ENCODE measurements around the gene TMEM115. TPM values are rescaled to one million over a fixed set of nuclear protein-coding genes. Genes with fewer than 3 reads are reported as not detected.

Gene TMEM115
- total RNA-seq, 1 donor from 2014 or later: 63.2 TPM

DNA sequence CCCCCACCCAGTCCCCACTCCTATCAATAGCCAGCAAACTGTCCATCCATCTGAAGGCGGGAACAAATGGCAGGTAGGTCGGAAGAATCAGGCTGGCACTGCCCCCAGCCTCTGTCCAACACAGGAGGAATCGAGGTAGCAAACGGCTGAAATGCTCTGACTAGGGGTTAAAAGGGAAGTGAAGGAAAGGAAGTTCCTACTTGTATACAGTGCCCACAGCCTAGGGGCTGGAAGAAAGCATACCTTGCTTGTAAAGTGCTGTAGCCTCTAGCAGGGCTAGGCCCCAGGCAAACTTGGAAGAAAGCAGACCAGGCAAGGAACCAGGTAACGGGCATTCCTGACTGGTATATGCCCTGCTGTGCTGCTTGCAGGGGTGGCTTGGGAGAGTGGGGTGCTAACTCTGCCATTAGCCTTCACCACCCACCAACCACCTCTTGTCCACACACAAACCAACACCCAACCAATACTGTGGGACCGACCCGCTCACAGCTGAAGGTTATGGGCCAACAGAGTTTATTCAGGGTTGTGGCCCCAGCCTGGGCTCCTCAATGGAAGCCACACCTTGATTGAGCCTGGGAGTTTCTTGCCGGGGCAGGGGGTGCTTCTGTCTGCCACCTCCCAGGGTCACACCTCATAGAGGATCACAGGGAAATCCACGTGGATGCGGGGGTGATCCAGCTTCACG is 33.7 kb downstream of the TMEM115 start:
- DNase-seq (ENCODE audit: extremely low spot score, unreplicated experiment): no peak
- Mint-ChIP-seq H3K9me3 (ENCODE audit: unreplicated experiment) (no peaks in the 10 kb centered on the region), H3K4me1 (ENCODE audit: unreplicated experiment) (peaks cover 25% of the 10 kb centered on the region), H3K36me3 (ENCODE audit: unreplicated experiment) (peaks cover 1% of the 10 kb centered on the region), H3K4me3 (ENCODE audit: unreplicated experiment) (no peak overlapping the region), H3K27me3 (ENCODE audit: unreplicated experiment) (no peaks in the 10 kb centered on the region), H3K27ac (ENCODE audit: unreplicated experiment) (no peak overlapping the region)
- TF ChIP-seq, protein P1, sequence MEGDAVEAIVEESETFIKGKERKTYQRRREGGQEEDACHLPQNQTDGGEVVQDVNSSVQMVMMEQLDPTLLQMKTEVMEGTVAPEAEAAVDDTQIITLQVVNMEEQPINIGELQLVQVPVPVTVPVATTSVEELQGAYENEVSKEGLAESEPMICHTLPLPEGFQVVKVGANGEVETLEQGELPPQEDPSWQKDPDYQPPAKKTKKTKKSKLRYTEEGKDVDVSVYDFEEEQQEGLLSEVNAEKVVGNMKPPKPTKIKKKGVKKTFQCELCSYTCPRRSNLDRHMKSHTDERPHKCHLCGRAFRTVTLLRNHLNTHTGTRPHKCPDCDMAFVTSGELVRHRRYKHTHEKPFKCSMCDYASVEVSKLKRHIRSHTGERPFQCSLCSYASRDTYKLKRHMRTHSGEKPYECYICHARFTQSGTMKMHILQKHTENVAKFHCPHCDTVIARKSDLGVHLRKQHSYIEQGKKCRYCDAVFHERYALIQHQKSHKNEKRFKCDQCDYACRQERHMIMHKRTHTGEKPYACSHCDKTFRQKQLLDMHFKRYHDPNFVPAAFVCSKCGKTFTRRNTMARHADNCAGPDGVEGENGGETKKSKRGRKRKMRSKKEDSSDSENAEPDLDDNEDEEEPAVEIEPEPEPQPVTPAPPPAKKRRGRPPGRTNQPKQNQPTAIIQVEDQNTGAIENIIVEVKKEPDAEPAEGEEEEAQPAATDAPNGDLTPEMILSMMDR (IDR thresholded peaks at IDR 0.05): no peak

GRCh38 chr3:50325113-50325480 is 34.2 kb downstream of the TMEM115 start:
- DNase-seq (ENCODE audit: extremely low spot score, unreplicated experiment): no peak
- Mint-ChIP-seq H3K36me3 (ENCODE audit: unreplicated experiment) (no peaks in the 10 kb centered on the region), H3K9me3 (ENCODE audit: unreplicated experiment) (no peaks in the 10 kb centered on the region), H3K27ac (ENCODE audit: unreplicated experiment) (no peak overlapping the region), H3K4me1 (ENCODE audit: unreplicated experiment) (peaks cover 29% of the 10 kb centered on the region), H3K27me3 (ENCODE audit: unreplicated experiment) (no peaks in the 10 kb centered on the region), H3K4me3 (ENCODE audit: unreplicated experiment) (peak overlapping the region; percentile 18)
- TF ChIP-seq, protein P1 (IDR thresholded peaks at IDR 0.05): no peak

DNA sequence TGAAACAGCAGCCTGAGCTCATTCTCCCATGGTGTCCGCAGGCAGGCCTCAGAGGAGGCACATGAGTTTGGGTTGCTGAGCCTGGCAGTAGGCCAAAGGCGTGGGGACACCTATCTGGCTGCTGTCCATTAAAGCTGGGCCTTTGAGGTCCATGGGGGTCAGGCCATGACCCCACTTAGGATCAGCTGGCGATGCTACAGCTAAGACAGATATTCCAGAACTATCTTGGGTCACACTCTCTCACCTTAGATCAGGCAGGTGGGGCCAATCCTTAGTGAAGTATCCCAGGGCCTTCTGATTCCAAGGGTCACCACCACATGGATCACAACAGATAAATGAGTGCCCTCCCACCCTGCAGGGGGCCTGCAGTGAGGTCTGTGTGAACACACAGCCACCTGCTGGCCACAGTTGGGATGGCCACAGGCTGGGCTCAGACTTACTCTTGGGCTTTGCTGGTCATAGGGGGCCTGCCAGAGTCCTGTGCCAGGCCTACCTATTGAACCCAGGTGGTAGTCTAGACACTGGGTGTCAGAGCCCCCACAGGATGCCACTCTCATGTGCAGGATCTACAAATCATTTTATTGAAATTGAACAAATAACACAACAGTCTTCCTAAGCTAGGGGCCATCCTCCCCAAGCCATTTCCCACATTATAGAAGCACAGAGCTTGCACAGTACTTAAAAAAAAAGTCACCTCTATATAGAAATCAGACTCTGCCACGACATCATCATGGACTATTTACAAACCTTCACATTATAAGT is 34.8 kb downstream of the TMEM115 start:
- Mint-ChIP-seq H3K4me3 (ENCODE audit: unreplicated experiment) (no peak overlapping the region), H3K27ac (ENCODE audit: unreplicated experiment) (no peak overlapping the region), H3K36me3 (ENCODE audit: unreplicated experiment) (no peaks in the 10 kb centered on the region), H3K27me3 (ENCODE audit: unreplicated experiment) (no peaks in the 10 kb centered on the region), H3K4me1 (ENCODE audit: unreplicated experiment) (peaks cover 35% of the 10 kb centered on the region), H3K9me3 (ENCODE audit: unreplicated experiment) (no peaks in the 10 kb centered on the region)
- peak; percentile 92 for DNase-seq (ENCODE audit: extremely low spot score, unreplicated experiment)
- TF ChIP-seq, protein P1 (IDR thresholded peaks at IDR 0.05): peak; percentile 86

- no peaks in the 10 kb centered on the region for H3K36me3 Mint-ChIP-seq (ENCODE audit: unreplicated experiment)
- no peaks in the 10 kb centered on the region for H3K9me3 Mint-ChIP-seq (ENCODE audit: unreplicated experiment)
- TF ChIP-seq, protein P1 (IDR thresholded peaks at IDR 0.05): no peak
- H3K4me1 Mint-ChIP-seq (ENCODE audit: unreplicated experiment): peaks cover 37% of the 10 kb centered on the region
- H3K4me3 Mint-ChIP-seq (ENCODE audit: unreplicated experiment): no peak overlapping the region
- H3K27ac Mint-ChIP-seq (ENCODE audit: unreplicated experiment): no peak overlapping the region
- H3K27me3 Mint-ChIP-seq (ENCODE audit: unreplicated experiment): no peaks in the 10 kb centered on the region
- DNase-seq (ENCODE audit: extremely low spot score, unreplicated experiment): no peak
Measured at GRCh38 chr3:50323614-50324199, 35.6 kb downstream of the TMEM115 start.

- TF ChIP-seq, protein P1 (IDR thresholded peaks at IDR 0.05): no peak
- Mint-ChIP-seq H3K27me3 (ENCODE audit: unreplicated experiment) (no peaks in the 10 kb centered on the region), H3K4me1 (ENCODE audit: unreplicated experiment) (peaks cover 35% of the 10 kb centered on the region), H3K36me3 (ENCODE audit: unreplicated experiment) (no peaks in the 10 kb centered on the region), H3K4me3 (ENCODE audit: unreplicated experiment) (peak overlapping the region; percentile 16), H3K9me3 (ENCODE audit: unreplicated experiment) (no peaks in the 10 kb centered on the region), H3K27ac (ENCODE audit: unreplicated experiment) (no peak overlapping the region)
- DNase-seq (ENCODE audit: extremely low spot score, unreplicated experiment): no peak
Measured at GRCh38 chr3:50323092-50323600, 36.2 kb downstream of the TMEM115 start.
